Measurements from ENCODE around the gene SAMD11. TPM values are rescaled to one million over a fixed set of nuclear protein-coding genes. Genes with fewer than 3 reads are reported as not detected.

Gene SAMD11
- total and polyA plus RNA-seq, 2 of the 13 experiments (the other 11 are each of a cell fraction or from before 2014, with no cell fraction given) = 0.11 TPM; not detected in 1

GRCh38 chr1:952201-952600, 28.5 kb downstream of the SAMD11 start:
- intact Hi-C loops (cut with micrococcal nuclease; ENCODE audit: unreplicated experiment) = no loop called here
- Histone ChIP-seq H2AFZ (ENCODE audit: low read length) (no peak overlapping the region), H3K4me1 (ENCODE audit: insufficient read depth, low read length) (peaks cover 2% of the 10 kb centered on the region), H3K4me3 (replicated peaks in 1 of 3; ENCODE audit: insufficient read depth in 1 of 3, low read depth in 2 of 3, low read length in 3 of 3) (no peak overlapping the region), H3K27me3 (ENCODE audit: control insufficient read depth in 1 of 2, insufficient read depth in 2 of 2, low read length in 2 of 2) (no peaks in the 10 kb centered on the region), H3K36me3 (replicated peaks in 1 of 2; ENCODE audit: control insufficient read depth in 1 of 2, insufficient read depth in 2 of 2, low read length in 2 of 2) (peaks cover 49 to 97% of the 10 kb centered on the region in 2 experiments), H3K79me2 (ENCODE audit: insufficient read depth, low read length) (peaks cover 5% of the 10 kb centered on the region), H4K20me1 (ENCODE audit: insufficient read depth, low read length) (peaks cover 3% of the 10 kb centered on the region; the same call in 1 of the 2 replicates), H3K9ac (ENCODE audit: insufficient read depth, low read depth, low read length) (no peak overlapping the region), H3K4me2 (ENCODE audit: low read depth, low read length) (no peak overlapping the region), H3K9me3 (ENCODE audit: low read length) (no peaks in the 10 kb centered on the region), H3K27ac (ENCODE audit: extremely low read length, insufficient read depth, low read length) (no peak overlapping the region)
- 94% methylated on average over 14 of the region's 15 CpGs for WGBS (ENCODE audit: low lambda C conversion rate)
- ChIA-PET POLR2A (no interaction called here), CTCF (ENCODE audit: low intra/inter-chr PET ratio, low total read pairs) (no interaction called here)
- no peak for DNase-seq (ENCODE audit: low spot score)
- ATAC-seq = no peak
- in situ Hi-C loops (cut with HindIII; ENCODE audit: extremely low pct_ligation_motif_present, low pct_unique_long_range_greater_than_20kb) = no loop called here
- TF ChIP-seq DDIT3 (CRISPR knock-in tag; IDR thresholded peaks at IDR 0.05) (no peak), ZNF761 (CRISPR knock-in tag; conservative IDR thresholded peaks at IDR 0.05) (no peak), ZBTB37 (CRISPR knock-in tag; IDR thresholded peaks at IDR 0.05) (no peak), RBFOX2 (IDR thresholded peaks at IDR 0.05; ENCODE audit: low read depth, low read length) (peak; percentile 33; the same call in 1 of the 2 replicates)
- no TSS peak for BruUV-seq (replicated peaks)
- no peak for FAIRE-seq

GRCh38 chr1:952603-953002, 28.9 kb downstream of the SAMD11 start:
- CTCF ChIA-PET (ENCODE audit: low intra/inter-chr PET ratio, low total read pairs) = no interaction called here
- no peaks in the 10 kb centered on the region for H3K9me3 ChIP-seq (ENCODE audit: low read length)
- intact Hi-C loops (cut with micrococcal nuclease; ENCODE audit: unreplicated experiment) (no loop called here), in situ Hi-C loops (cut with HindIII; ENCODE audit: extremely low pct_ligation_motif_present, low pct_unique_long_range_greater_than_20kb) (no loop called here)
- H4K20me1 ChIP-seq (ENCODE audit: insufficient read depth, low read length) = peaks cover 7% of the 10 kb centered on the region
- POLR2A ChIA-PET = no interaction called here
- H3K79me2 ChIP-seq (ENCODE audit: insufficient read depth, low read length) = peaks cover 8% of the 10 kb centered on the region
- H3K4me2 ChIP-seq (ENCODE audit: low read depth, low read length) = no peak overlapping the region
- TF ChIP-seq RBFOX2 (IDR thresholded peaks at IDR 0.05; ENCODE audit: low read depth, low read length) (peak; percentile 42; the same call in 1 of the 2 replicates), FOXO1 (CRISPR knock-in tag; IDR thresholded peaks at IDR 0.05) (no peak), POLR2A (IDR thresholded peaks at IDR 0.05; ENCODE audit: insufficient read depth in 1 of 2, low read depth in 2 of 2, low read length in 2 of 2) (no peak)
- no peak overlapping the region for H3K4me3 ChIP-seq (replicated peaks in 1 of 3; ENCODE audit: insufficient read depth in 1 of 3, low read depth in 2 of 3, low read length in 3 of 3)
- H3K4me1 ChIP-seq (ENCODE audit: insufficient read depth, low read length) = peaks cover 6% of the 10 kb centered on the region
- 100% methylated on average over 2 of the region's 7 CpGs for WGBS (ENCODE audit: low lambda C conversion rate)
- DNase-seq (ENCODE audit: low spot score) (no peak), FAIRE-seq (no peak), ATAC-seq (no peak)
- peaks cover 50 to 94% of the 10 kb centered on the region in 2 experiments for H3K36me3 ChIP-seq (replicated peaks in 1 of 2; ENCODE audit: control insufficient read depth in 1 of 2, insufficient read depth in 2 of 2, low read length in 2 of 2)
- no TSS peak for BruUV-seq (replicated peaks)
- H3K27me3 ChIP-seq (ENCODE audit: control insufficient read depth in 1 of 2, insufficient read depth in 2 of 2, low read length in 2 of 2) = no peaks in the 10 kb centered on the region
- H2AFZ ChIP-seq (ENCODE audit: low read length) = no peak overlapping the region
- no peak overlapping the region for H3K27ac ChIP-seq (ENCODE audit: extremely low read length, insufficient read depth, low read length)
- H3K9ac ChIP-seq (ENCODE audit: insufficient read depth, low read depth, low read length) = no peak overlapping the region

Measured in HepG2 (cell line).